HG02642 (cell line): ENCODE results near the gene ERBB4.
"Not testable (repeated sequence)": the region's sequence is repeated elsewhere in the genome, so short reads cannot be mapped to it uniquely, and the experiment has no call there.

Source experiments
- ATAC-seq: cut with Tn5 transposase; IDR thresholded peaks from one replicate; pipeline ENCODE4 v1.9.1; 2021; ENCODE audit warnings: mild to moderate bottlenecking; ENCODE audit not compliant: unreplicated experiment, poor library complexity

The ERBB4 gene

GRCh38 chr2:212530373-212530772 lies 8.2 kb downstream of the ERBB4 start:
- ATAC-seq = no peak

- ATAC-seq = no peak
Observed at GRCh38 chr2:212528106-212528856, 10.3 kb downstream of the ERBB4 start.

- ATAC-seq = no peak
Observed at GRCh38 chr2:212526059-212526458, 12.5 kb downstream of the ERBB4 start.

- no peak for ATAC-seq
Observed at GRCh38 chr2:212523756-212524155, 14.8 kb downstream of the ERBB4 start.

GRCh38 chr2:212520340-212520739 lies 18.3 kb downstream of the ERBB4 start:
- no peak for ATAC-seq

GRCh38 chr2:212517693-212518092 lies 20.9 kb downstream of the ERBB4 start:
- no peak for ATAC-seq

- peak; percentile 64 for ATAC-seq
Observed at GRCh38 chr2:212505586-212505985, 33.0 kb downstream of the ERBB4 start.

GRCh38 chr2:212495046-212495445 lies 43.6 kb downstream of the ERBB4 start:
- ATAC-seq = no peak

GRCh38 chr2:212494418-212495020 lies 44.1 kb downstream of the ERBB4 start:
- no peak for ATAC-seq

GRCh38 chr2:212489719-212490346 lies 48.8 kb downstream of the ERBB4 start:
- no peak for ATAC-seq

GRCh38 chr2:212488611-212489010 lies 50.0 kb downstream of the ERBB4 start:
- ATAC-seq = no peak

GRCh38 chr2:212484563-212485080 lies 54.0 kb downstream of the ERBB4 start:
- no peak for ATAC-seq

GRCh38 chr2:212480447-212480846 lies 58.2 kb downstream of the ERBB4 start:
- no peak for ATAC-seq

- ATAC-seq = no peak
Observed at GRCh38 chr2:212477571-212477970, 61.0 kb downstream of the ERBB4 start.

- no peak for ATAC-seq
Observed at GRCh38 chr2:212473211-212473610, 65.4 kb downstream of the ERBB4 start.

- not testable (repeated sequence) for ATAC-seq
Observed at GRCh38 chr2:212467551-212467950, 71.1 kb downstream of the ERBB4 start.

- no peak for ATAC-seq
Observed at GRCh38 chr2:212465456-212465855, 73.1 kb downstream of the ERBB4 start.

- ATAC-seq = not testable (repeated sequence)
Observed at GRCh38 chr2:212461708-212462107, 76.9 kb downstream of the ERBB4 start.

GRCh38 chr2:212454149-212454548 lies 84.5 kb downstream of the ERBB4 start:
- no peak for ATAC-seq

GRCh38 chr2:212451786-212452231 lies 86.8 kb downstream of the ERBB4 start:
- ATAC-seq = no peak

GRCh38 chr2:212448698-212449097 lies 89.9 kb downstream of the ERBB4 start:
- ATAC-seq = no peak
